H9 (cell line): ENCODE measurements around the gene EPB41L4B. TPM values are rescaled to one million over a fixed set of nuclear protein-coding genes. Genes with fewer than 3 reads are reported as not detected.

Experiments
- DNase-seq: peaks from one replicate; pipeline ENCODE4 v3.0.0-alpha.2; 2017
- H2AFZ ChIP-seq: one replicate; pipeline ENCODE4 v1.6.1; 2013; ENCODE audit warnings: mild to moderate bottlenecking, low read length, control low read depth, moderate library complexity
- H2AK5ac ChIP-seq: 2 replicates; pipeline ENCODE4 v1.6.1; 2013; ENCODE audit warnings: low read length, control low read depth, mixed read lengths; ENCODE audit not compliant: insufficient read length
- H2BK120ac ChIP-seq: one replicate; pipeline ENCODE4 v1.6.1; 2013; ENCODE audit warnings: low read depth, mild to moderate bottlenecking, low read length, control low read depth, inconsistent platforms; ENCODE audit not compliant: poor library complexity, severe bottlenecking
- H2BK12ac ChIP-seq: 2 replicates; pipeline ENCODE4 v1.6.1; 2013; ENCODE audit warnings: low read length, control low read depth, mixed read lengths, low read depth; ENCODE audit not compliant: insufficient read length
- H2BK15ac ChIP-seq: 2 replicates; pipeline ENCODE4 v1.6.1; 2013; ENCODE audit warnings: low read depth, low read length, control low read depth
- H2BK20ac ChIP-seq: one replicate; pipeline ENCODE4 v1.6.1; 2013; ENCODE audit warnings: low read depth, mild to moderate bottlenecking, low read length, control low read depth, inconsistent platforms; ENCODE audit not compliant: poor library complexity, severe bottlenecking
- H2BK5ac ChIP-seq: 2 replicates; pipeline ENCODE4 v1.6.1; 2013; ENCODE audit warnings: low read length, control low read depth, mixed read lengths; ENCODE audit not compliant: insufficient read length
- H3K14ac ChIP-seq: 2 replicates; pipeline ENCODE4 v1.6.1; 2013; ENCODE audit warnings: low read length, control low read depth; ENCODE audit not compliant: insufficient read depth
- H3K18ac ChIP-seq: 2 replicates; pipeline ENCODE4 v1.6.1; 2013; ENCODE audit warnings: low read depth, mild to moderate bottlenecking, mixed read lengths, low read length, control low read depth; ENCODE audit not compliant: insufficient read length
- H3K23ac ChIP-seq: 2 replicates; pipeline ENCODE4 v1.6.1; 2013; ENCODE audit warnings: low read length, control low read depth, mixed read lengths, low read depth; ENCODE audit not compliant: insufficient read length
- H3K23me2 ChIP-seq: 2 replicates; pipeline ENCODE4 v1.6.1; 2013; ENCODE audit warnings: low read depth, mild to moderate bottlenecking, mixed read lengths, low read length, control low read depth; ENCODE audit not compliant: insufficient read length, poor library complexity, severe bottlenecking
- H3K27ac ChIP-seq: 2 replicates; pipeline ENCODE4 v1.5.1; 2013; ENCODE audit warnings: low read length, control low read depth, mixed read lengths, low read depth; ENCODE audit not compliant: insufficient read length
- H3K27me3 ChIP-seq: 2 replicates; pipeline ENCODE4 v1.6.1; 2013; ENCODE audit warnings: low read length, control low read depth, inconsistent platforms; ENCODE audit not compliant: insufficient read depth
- H3K4ac ChIP-seq: 2 replicates; pipeline ENCODE4 v1.6.1; 2013; ENCODE audit warnings: low read depth, mild to moderate bottlenecking, control low read depth, inconsistent platforms, low read length, moderate library complexity
- H3K4me1 ChIP-seq: 2 replicates; pipeline ENCODE4 v1.6.1; 2013; ENCODE audit warnings: low read length, control low read depth, inconsistent platforms; ENCODE audit not compliant: insufficient read depth
- H3K4me2 ChIP-seq: 2 replicates; pipeline ENCODE4 v1.6.1; 2013; ENCODE audit warnings: low read length, control low read depth, mixed read lengths; ENCODE audit not compliant: insufficient read length, insufficient read depth
- H3K56ac ChIP-seq: 2 replicates; pipeline ENCODE4 v1.6.1; 2013; ENCODE audit warnings: low read depth, mild to moderate bottlenecking, mixed read lengths, low read length, control low read depth; ENCODE audit not compliant: insufficient read length
- H3K79me1 ChIP-seq: 2 replicates; pipeline ENCODE4 v1.6.1; 2013; ENCODE audit warnings: low read depth, mild to moderate bottlenecking, moderate library complexity, low read length, control low read depth, inconsistent platforms; ENCODE audit not compliant: insufficient read depth, poor library complexity, severe bottlenecking
- H3K79me2 ChIP-seq: 2 replicates; pipeline ENCODE4 v1.6.1; 2013; ENCODE audit warnings: low read length, control low read depth, inconsistent platforms; ENCODE audit not compliant: insufficient read depth
- H3K9ac ChIP-seq: 2 replicates; pipeline ENCODE4 v1.6.1; 2013; ENCODE audit warnings: low read length, control low read depth, mixed read lengths; ENCODE audit not compliant: insufficient read length; ENCODE audit errors: extremely low read depth
- H3K9me3 ChIP-seq: one replicate; pipeline ENCODE4 v1.6.1; 2013; ENCODE audit warnings: low read depth, low read length, inconsistent platforms; ENCODE audit not compliant: control insufficient read depth
- H3T11ph ChIP-seq: one replicate; pipeline ENCODE4 v1.6.1; 2013; ENCODE audit warnings: mild to moderate bottlenecking, low read length, control low read depth, inconsistent platforms
- H4K20me1 ChIP-seq: one replicate; pipeline ENCODE4 v1.6.1; 2013; ENCODE audit not compliant: control insufficient read depth, insufficient read length, insufficient read depth
- H4K5ac ChIP-seq: 2 replicates; pipeline ENCODE4 v1.6.1; 2013; ENCODE audit warnings: low read depth, mild to moderate bottlenecking, mixed read lengths, low read length, control low read depth; ENCODE audit not compliant: insufficient read length
- H4K8ac ChIP-seq: replicated peaks from 2 replicates; pipeline ENCODE4 v1.6.1; 2013; ENCODE audit warnings: low read length, control low read depth, mixed read lengths, low read depth; ENCODE audit not compliant: insufficient read length
- H4K91ac ChIP-seq: 2 replicates; pipeline ENCODE4 v1.6.1; 2013; ENCODE audit warnings: low read depth, mild to moderate bottlenecking, moderate library complexity, mixed read lengths, low read length, control low read depth; ENCODE audit not compliant: insufficient read length
- H3K27ac Mint-ChIP-seq, 3 experiments: 2 replicates in 2 of 3; 3 replicates in 1 of 3; pipeline ENCODE4 v1.8.0; 2020 to 2021; ENCODE audit warnings: mixed read lengths in 3 of 3, mild to moderate bottlenecking in 1 of 3, moderate library complexity in 1 of 3
- H3K27me3 Mint-ChIP-seq: 2 replicates; pipeline ENCODE4 v1.8.0; 2021; ENCODE audit warnings: low read depth, mild to moderate bottlenecking, moderate library complexity, mixed read lengths
- H3K36me3 Mint-ChIP-seq, 3 experiments: 2 replicates in 2 of 3; 3 replicates in 1 of 3; pipeline ENCODE4 v1.8.0; 2020 to 2021; ENCODE audit warnings: low read depth in 3 of 3, mixed read lengths in 3 of 3; ENCODE audit not compliant: insufficient read depth in 1 of 3
- H3K4me1 Mint-ChIP-seq, 2 experiments: 2 replicates each; pipeline ENCODE4 v1.8.0; 2020; ENCODE audit warnings: mixed read lengths in 2 of 2
- H3K4me3 Mint-ChIP-seq, 2 experiments: 2 replicates in 1 of 2; 3 replicates in 1 of 2; pipeline ENCODE4 v1.8.0; 2020 to 2021; ENCODE audit warnings: mild to moderate bottlenecking in 2 of 2, mixed read lengths in 2 of 2, moderate library complexity in 1 of 2
- H3K9me3 Mint-ChIP-seq, 2 experiments: 2 replicates in 1 of 2; 3 replicates in 1 of 2; pipeline ENCODE4 v1.8.0; 2020; ENCODE audit warnings: mild to moderate bottlenecking in 2 of 2, mixed read lengths in 2 of 2, moderate library complexity in 1 of 2
- CTCF ChIP-seq: fragments of 200-600 bp; sonication (generic); conservative IDR thresholded peaks from 3 replicates; pipeline ENCODE4 v1.8.0; 2021; ENCODE audit warnings: antibody characterized with exemption, mild to moderate bottlenecking
- WGBS: extraction: QIAGEN DNeasy Blood & Tissue Kit; methylation state at CpG from one replicate; pipeline ENCODE4 v1.1.7; 2013; ENCODE audit warnings: missing lambda C conversion rate, low lambda C conversion rate, mixed read lengths; ENCODE audit not compliant: insufficient read length; ENCODE audit errors: extremely low coverage; 5-methylcytosine and 5-hydroxymethylcytosine counted together
- total RNA-seq: library from RNA; stranded (reverse); gene quantifications from 2 replicates; pipeline ENCODE4 v1.2.1, GENCODE V29; 2021

Gene EPB41L4B
- total RNA-seq, 1 experiment from 2014 or later, result 18.9 TPM

- H3K4ac ChIP-seq, result no peak overlapping the region
- no peaks in the 10 kb centered on the region for H3K9me3 Mint-ChIP-seq
- H3K14ac ChIP-seq, result no peak overlapping the region
- H4K20me1 ChIP-seq, result no peaks in the 10 kb centered on the region
- no peak overlapping the region for H4K8ac ChIP-seq
- peaks cover 54 to 58% of the 10 kb centered on the region in 2 experiments for H3K4me1 Mint-ChIP-seq
- H3K23me2 ChIP-seq, result no peaks in the 10 kb centered on the region
- H2AK5ac ChIP-seq, result no peak overlapping the region
- H3K23ac ChIP-seq, result no peak overlapping the region
- peaks cover 16% of the 10 kb centered on the region; the same call in 1 of the 2 replicates for H3K79me2 ChIP-seq
- no peak overlapping the region for H3K4me3 Mint-ChIP-seq
- peaks cover 6 to 8% (median 8%) of the 10 kb centered on the region in 3 experiments; a peak in 4 of 7 replicates for H3K36me3 Mint-ChIP-seq
- no peak overlapping the region for H2BK15ac ChIP-seq
- TF ChIP-seq CTCF, result no peak
- H3K4me2 ChIP-seq, result no peak overlapping the region
- H3K27me3 ChIP-seq, result no peaks in the 10 kb centered on the region
- H2BK5ac ChIP-seq, result no peak overlapping the region
- no CpG with 5 or more reads among the region's 7 CpGs for WGBS
- H3T11ph ChIP-seq, result no peak overlapping the region
- no peak overlapping the region for H3K9ac ChIP-seq
- H3K56ac ChIP-seq, result no peak overlapping the region
- H4K91ac ChIP-seq, result no peak overlapping the region
- no peaks in the 10 kb centered on the region for H3K9me3 ChIP-seq
- no peak overlapping the region for H3K27ac Mint-ChIP-seq
- no peak overlapping the region for H4K5ac ChIP-seq
- H3K27ac ChIP-seq, result no peak overlapping the region
- peaks cover 17% of the 10 kb centered on the region for H3K4me1 ChIP-seq
- no peak for DNase-seq
- H2BK120ac ChIP-seq, result no peak overlapping the region
- no peak overlapping the region for H2BK20ac ChIP-seq
- no peak overlapping the region for H2AFZ ChIP-seq
- H3K18ac ChIP-seq, result no peak overlapping the region
- H3K79me1 ChIP-seq, result peaks cover 12% of the 10 kb centered on the region
- no peaks in the 10 kb centered on the region for H3K27me3 Mint-ChIP-seq
- H2BK12ac ChIP-seq, result no peak overlapping the region
Measured at GRCh38 chr9:109310486-109310901, 10.4 kb downstream of the EPB41L4B start.
